ENCODE data around the gene HSD17B4.

DNA sequence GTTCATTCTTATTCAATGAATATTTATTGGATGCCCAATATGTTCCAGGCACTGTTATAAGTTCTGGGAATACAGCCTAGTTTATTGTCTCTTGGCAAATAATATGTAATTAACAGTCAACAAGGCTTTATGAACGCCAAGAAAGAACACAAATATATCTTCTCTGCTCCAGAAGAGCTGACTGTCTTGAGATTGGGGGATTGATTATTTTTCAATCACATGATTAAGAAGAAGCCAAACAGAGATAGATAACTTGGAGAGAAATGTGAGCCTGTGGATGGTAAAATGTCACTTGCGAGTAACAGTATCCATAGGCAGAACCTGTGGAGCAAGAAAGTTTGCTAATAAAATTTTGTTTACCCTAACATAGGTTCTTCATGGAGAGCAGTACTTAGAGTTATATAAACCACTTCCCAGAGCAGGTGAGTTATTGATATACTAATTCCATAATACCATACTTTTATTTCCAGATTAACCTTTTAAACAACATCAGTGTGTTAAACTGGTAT is 49.4 kb downstream of the HSD17B4 start:
- TF ChIP-seq CTCF (IDR thresholded peaks at IDR 0.05), result no peak
- no peak for TF ChIP-seq ZFX (IDR thresholded peaks at IDR 0.05; ENCODE audit: borderline replicate concordance)

Data from 22Rv1 (cell line).